GM18951 (cell line): ENCODE results near the gene TBC1D13.
"Not testable (repeated sequence)": the region's sequence is repeated elsewhere in the genome, so short reads cannot be mapped to it uniquely, and the experiment has no call there.

Experiments used
- POLR2A ChIP-seq: IDR thresholded peaks from 4 replicates; pipeline ENCODE4 v1.6.1; 2011; ENCODE audit warnings: mild to moderate bottlenecking; ENCODE audit not compliant: insufficient read length, insufficient read depth; ENCODE audit errors: extremely low read depth
- in situ Hi-C: fragments of 300-500 bp; cut with MboI; formaldehyde crosslinking; loops from one replicate; pipeline ENCODE4 v1.12.0; 2022; ENCODE audit warnings: low sequenced_read_pairs, mixed read lengths, inconsistent platforms; ENCODE audit not compliant: unreplicated experiment

The TBC1D13 gene

DNA sequence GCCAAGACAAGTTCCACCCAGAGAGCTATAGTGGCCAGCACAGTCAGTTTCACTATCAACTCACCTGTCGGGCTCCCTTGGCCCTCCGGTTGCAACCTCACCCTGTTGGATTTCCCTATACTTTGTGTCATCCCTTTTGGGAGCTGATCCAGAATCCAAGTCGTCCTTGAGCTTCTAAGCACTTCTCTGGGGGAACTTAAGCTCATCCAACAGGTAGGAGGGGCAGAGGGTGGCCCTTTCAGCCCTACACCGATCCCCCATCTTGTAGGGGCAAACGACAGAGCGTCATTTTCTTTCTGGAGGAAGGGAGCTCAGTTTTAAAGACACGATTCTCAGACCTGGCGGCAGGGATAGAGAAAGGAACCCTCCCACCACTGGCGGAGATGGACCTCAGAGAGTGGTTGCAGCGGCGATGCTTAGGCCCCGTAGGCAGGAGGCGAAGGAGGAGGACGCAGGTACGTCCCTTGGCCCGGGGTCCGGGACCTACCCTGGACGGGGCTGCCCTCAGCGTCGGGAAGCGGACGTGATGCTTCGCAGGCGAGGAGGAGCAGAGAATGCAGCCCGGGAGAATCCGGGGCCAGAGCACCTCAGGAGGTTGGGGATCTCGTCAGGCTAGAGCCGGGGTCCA is 15.8 kb upstream of the TBC1D13 start:
- in situ Hi-C loops: no loop called here
- TF ChIP-seq POLR2A: no peak

DNA sequence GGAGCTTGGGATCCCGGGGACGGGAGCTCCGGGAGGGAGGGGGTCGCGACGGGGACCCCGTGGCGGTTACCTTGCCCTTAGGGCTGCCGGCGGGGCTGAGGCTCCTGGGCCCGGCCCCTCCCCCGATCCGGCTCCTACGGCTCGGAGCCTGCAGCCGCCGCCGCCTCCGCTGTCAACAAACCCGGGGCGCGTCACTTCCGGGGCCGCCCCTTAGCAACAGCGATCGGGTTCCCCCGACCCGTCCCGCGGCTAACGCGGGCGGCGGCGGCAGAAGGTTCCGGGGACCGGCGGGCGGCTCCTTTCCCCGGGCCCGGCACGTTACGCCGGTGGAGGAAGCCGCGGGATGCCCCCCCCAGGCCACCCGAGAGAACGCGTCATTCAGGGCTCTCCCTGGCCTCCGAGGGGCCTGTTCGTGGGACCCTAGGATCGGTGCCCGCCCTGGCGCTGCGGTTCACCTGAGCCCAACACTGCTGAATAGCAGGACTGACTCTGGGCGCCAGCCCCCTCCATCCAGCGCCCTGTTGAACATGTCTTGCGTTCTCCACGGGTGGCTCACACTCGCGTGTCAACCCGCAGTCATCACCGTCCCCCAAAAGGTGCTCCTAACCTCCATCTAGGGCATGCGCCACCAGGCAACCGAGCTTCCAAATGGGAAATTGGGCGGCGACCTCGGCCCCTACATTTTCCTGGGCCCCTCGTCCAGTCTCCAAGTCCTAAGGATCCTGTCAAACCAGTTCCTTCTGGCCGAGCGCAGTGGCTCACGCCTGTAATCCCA is 15.1 kb upstream of the TBC1D13 start, which contains the start of gene ZER1:
Gene ZER1, minus strand, starts transcription at position 183 of the 775 bp plus-strand sequence. CDS start 16,362 bp downstream, outside the sequence.
- in situ Hi-C loops: no loop called here
- peak; percentile 75 for TF ChIP-seq POLR2A

DNA sequence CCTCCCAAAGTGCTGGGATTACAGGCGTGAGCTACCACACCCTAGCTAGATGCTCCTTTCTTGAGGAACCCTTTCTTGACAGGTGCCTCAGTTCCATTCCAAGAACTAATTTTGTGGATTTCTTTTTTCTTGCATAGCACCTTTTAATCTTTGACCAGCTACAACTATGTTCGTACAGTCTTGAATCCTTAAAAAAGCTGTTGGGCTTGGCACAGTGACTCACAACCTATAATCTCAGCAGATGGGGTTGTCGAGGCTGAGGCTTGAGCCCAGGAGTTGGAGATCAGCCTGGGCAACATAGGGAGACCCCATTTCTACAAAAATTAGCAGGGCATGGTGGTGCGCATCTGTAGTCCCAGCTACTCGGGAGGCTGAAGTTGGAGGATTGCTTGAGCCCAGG is 14.0 kb upstream of the TBC1D13 start:
- in situ Hi-C loops: no loop called here
- TF ChIP-seq POLR2A: no peak

DNA sequence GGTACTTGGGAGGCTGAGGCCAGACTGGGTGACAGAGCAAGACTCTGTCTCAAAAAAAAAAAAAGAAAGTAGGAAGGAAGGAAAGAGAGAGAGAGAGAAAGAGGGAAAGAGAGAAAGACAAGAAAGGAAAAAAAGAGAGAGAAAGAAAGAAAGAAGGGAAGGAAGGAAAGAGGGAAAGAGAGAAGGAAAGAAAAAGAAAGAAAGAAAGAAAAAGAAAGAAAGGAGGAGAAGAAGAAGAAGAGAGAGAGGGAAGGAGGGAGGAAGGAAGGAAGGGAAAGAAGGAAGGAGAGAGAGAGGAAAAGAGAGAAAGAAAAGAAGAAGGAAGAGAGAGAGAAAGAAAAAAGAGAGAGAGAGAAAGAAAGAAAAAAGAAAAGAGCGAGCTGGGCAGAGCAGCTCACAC is 12.2 kb upstream of the TBC1D13 start:
- in situ Hi-C loops: no loop called here

DNA sequence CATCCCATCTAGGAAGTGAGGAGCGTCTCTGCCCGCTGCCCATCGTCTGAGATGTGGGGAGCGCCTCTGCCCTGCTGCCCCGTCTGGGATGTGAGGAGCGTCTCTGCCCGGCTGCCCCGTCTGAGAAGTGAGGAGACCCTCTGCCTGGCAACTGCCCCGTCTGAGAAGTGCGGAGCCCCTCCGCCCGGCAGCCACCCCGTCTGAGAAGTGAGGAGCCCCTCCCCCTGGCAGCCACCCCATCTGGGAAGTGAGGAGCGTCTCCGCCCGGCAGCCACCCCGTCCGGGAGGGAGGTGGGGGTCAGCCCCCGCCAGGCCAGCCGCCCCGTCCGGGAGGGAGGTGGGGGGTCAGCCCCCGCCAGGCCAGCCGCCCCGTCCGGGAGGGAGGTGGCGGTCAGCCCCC is 7.0 kb upstream of the TBC1D13 start:
- in situ Hi-C loops: not testable (repeated sequence)

More for the DNA sequence above, 12.2 kb upstream of the TBC1D13 start:
- no peak for TF ChIP-seq POLR2A

DNA sequence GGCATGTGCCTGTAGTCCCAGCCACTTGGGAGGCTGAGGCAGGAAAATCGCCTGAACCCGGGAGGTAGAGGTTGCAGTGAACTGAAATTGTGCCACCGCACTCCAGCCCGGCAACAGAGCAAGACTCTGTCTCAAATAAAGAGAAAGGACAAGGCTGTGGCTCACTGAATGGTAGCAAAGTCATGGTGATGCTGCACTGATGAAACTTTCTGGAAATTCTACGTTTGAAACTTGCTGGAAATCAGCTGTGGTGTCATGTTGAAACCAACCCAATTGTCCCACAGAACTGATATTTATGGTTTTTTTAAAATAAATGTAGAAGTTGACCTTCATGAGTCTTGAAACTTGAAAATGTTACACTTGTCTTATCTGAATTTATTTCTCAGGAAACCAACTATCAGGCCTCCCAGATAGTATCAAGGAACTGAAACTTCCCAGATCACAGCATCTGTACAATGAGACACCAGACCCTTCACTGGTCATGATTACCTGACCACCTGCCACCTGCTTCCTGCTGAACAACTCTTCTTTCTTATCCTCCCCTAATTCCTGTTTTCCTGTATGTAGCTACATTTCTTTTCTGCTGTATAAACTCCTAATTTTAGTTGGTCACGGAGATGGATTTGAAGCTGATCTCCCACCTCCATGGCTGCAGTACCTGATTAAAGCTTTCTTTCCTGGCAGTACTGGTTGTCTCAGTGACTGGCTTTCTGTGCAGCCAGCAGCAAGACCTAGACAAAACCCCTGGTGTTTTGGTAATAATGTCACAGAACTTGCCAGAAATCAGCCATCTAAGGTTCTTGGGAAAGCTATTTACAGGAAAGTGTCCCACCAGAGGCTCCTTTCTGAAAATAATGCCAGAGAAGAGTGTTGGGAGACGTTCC is 5.6 kb upstream of the TBC1D13 start:
- TF ChIP-seq POLR2A: no peak
- in situ Hi-C loops: no loop called here

DNA sequence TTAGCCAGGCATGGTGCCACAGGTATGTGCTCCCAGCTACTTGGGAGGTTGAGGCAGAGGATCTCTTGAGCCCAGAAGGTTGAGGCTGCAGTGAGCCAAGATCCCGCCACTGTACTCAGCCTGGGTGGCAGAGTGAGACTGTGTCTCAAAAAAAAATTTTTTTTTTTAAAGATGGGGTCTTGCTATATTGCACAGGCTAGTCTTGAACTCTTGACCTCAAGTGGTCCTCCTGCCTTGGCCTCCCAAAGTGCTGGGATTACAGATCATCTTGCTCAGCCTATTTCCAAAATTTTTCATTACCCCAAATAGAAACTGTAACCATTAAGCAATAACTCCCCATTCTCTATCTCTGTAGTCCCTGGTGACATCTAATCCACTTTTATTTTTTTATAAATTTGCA is 4.4 kb upstream of the TBC1D13 start:
- in situ Hi-C loops: no loop called here
- no peak for TF ChIP-seq POLR2A

DNA sequence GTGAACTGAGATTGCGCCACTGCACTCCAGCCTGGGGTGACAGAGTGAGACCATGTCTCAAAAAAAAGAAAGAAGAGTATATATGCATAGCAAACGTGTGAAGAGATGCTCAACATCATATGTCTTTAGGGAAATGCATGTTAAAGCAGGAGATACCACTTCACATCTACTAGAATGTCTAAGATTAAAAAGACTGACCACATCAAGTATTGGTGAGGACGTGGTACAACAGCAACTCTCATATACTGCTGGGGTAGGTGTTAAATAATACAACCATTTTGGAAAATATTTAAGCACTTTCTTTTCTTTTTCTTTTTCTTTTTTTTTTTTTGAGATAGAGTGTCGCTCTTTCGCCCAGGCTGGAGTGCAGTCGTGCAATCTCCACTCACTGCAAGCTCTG is 1.6 kb upstream of the TBC1D13 start:
- no peak for TF ChIP-seq POLR2A
- in situ Hi-C loops: no loop called here

DNA sequence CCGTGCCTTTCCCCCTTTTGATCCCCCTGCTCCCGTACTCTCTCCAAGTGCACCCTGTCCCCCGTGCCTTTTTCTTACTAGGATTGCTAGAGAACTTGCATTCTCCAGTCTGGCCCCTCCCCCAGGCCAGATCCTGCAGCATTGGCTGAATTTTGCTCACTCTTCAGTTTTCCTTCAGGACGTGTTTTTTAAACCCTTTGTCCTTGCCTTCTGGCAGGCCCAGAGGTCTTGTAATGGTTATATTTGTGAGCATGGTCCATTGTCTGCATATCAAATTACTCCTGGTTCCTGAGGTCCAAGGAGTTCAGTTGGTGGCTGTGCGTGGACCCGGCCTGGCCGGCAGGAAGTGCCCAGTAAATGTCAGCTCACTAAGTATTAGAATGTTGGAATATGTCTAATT is 606 bp downstream of the TBC1D13 start:
- TF ChIP-seq POLR2A: no peak
- in situ Hi-C loops: no loop called here

DNA sequence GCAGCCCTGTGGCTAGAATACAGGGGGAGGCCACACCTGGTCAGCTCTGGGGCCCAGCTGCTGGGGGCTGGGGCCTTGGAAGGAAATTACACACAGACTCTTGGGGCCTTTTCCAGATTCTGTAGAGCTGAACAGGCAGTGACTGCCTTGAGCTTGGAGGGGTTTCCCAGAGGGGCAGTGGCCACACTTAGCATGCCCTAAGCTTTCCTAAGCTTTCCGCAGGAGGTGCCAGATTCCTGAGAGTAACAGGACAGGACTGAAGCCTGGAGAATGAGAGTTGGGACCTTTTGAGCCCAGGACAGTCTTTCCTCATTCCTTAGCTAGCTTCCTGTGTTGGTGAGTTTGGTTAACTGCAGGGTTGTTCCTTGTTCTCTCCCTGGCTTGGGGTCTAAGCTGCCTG is 1.4 kb downstream of the TBC1D13 start:
- in situ Hi-C loops: no loop called here
- no peak for TF ChIP-seq POLR2A

DNA sequence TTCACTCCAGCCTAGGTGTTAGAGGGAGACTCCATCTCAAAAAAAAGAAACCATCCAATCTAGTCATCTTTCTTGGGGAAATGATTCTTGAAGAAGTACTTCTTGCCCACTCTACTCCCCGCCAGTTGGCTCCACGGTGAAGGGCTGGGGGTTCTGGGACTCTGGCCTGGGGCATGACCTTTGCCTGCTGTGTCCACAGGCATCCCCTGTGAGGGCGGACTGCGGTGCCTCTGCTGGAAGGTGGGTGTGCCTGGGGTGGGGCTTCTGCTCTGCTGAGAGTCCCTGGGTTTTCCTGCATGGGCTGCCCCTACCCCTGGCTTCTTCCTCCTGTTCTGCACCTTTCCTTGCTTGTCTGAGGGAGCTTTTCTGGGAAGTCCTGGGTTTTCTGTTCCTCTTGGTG is 3.5 kb downstream of the TBC1D13 start:
- no peak for TF ChIP-seq POLR2A
- in situ Hi-C loops: no loop called here

DNA sequence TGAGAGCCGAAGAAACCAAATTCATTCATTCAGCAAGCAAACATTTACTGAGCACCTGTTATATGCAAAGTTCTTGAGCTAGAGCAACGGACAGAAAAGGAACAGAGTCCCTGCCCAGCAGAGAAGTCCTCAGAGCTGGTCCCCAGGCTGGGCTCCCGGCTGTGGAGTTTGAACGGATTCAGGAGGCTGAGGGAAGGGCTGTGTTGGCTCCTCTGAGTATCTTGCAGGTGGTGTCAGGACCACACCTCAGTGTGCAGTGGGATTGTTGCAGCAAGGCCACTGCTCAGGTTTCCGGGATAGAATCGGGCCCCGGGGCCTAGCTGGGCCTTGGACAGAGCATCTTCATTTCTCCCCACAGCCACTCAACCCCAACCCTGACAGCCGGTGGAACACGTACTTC is 5.1 kb downstream of the TBC1D13 start:
- TF ChIP-seq POLR2A: no peak
- in situ Hi-C loops: no loop called here

DNA sequence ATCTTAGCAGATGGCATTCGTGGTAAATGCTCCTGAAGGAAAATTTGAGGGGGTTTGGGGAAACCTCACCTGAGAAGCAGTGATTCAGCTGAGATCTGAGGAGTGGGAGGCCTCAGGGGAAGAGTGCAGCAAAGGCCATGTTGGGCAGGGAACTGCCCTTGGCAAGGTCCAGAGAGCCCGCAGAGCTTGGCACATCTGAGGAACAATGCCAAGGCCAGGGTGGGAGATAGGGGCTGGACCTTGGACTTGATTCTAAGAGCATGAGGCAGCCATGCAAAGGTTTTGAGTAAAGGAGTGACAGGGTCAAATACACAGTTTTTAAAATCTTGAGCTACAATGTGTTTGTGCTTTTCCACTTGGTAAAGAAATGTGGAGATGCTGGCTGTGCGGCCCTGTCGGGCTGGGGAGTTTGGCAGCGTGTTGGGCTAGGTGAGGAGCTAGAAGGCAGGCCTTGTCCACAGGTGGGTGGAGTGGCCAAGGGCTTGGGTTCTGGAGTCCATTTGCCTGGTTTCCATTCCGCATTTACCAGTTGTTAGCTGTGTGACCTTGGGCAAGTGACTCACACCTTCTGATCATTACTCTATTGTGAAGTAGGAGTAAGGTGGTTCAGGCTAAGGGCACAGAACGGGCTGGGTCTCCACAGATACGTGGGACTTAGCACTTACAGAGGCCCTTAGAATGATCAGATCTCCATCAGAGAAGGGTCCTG is 6.1 kb downstream of the TBC1D13 start:
- no peak for TF ChIP-seq POLR2A
- in situ Hi-C loops: no loop called here

DNA sequence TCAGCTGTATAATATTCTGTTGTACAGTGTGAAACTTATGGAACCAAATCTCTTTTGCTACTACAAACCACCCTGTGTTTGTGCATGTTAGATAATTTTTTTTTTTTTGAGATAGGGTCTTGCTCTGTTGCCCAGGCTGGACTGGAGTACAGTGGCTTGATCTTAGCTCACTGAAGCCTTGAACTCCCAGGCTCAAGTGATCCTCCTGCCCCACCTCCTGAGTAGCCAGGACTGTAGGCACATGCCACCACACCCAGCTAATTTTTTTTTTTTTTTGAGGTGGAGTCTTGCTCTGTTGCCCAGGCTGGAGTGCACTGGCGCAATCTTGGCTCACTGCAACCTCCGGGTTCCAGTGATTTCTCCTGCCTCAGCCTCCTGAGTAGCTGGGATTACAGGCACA is 7.9 kb downstream of the TBC1D13 start:
- in situ Hi-C loops: not testable (repeated sequence)
